Cardiac muscle cell (in vitro differentiated cells and primary cell): ENCODE data around the gene DAZAP1. TPM values are rescaled to one million over a fixed set of nuclear protein-coding genes. Genes with fewer than 3 reads are reported as not detected.

Experiments used
- DNase-seq, 2 donors: peaks; one replicate each; pipeline versions ENCODE4 v3.0.0 to v3.0.0-alpha.2; 2010 to 2017; ENCODE audit warnings: low read depth in 1 of 2, low spot score in 1 of 2
- H3K27ac ChIP-seq: fragments of 200-600 bp; sonication (generic); 2 replicates; pipeline ENCODE4 v1.5.1; 2016
- H3K27me3 ChIP-seq: fragments of 200-600 bp; sonication (generic); 2 replicates; pipeline ENCODE4 v1.6.0; 2016; ENCODE audit warnings: control low read depth
- H3K36me3 ChIP-seq: fragments of 200-600 bp; sonication (generic); 2 replicates; pipeline ENCODE4 v1.5.1; 2016; ENCODE audit warnings: control low read depth
- H3K4me1 ChIP-seq: fragments of 200-600 bp; sonication (generic); 2 replicates; pipeline ENCODE4 v1.8.1; 2017; ENCODE audit warnings: low read depth, mild to moderate bottlenecking, mixed run types
- H3K4me3 ChIP-seq: fragments of 200-600 bp; sonication (generic); 2 replicates; pipeline ENCODE4 v1.5.1; 2016; ENCODE audit warnings: mild to moderate bottlenecking
- H3K9me3 ChIP-seq: fragments of 200-600 bp; sonication (generic); 2 replicates; pipeline ENCODE4 v1.5.1; 2017; ENCODE audit warnings: low read depth, mild to moderate bottlenecking, control low read depth
- CTCF ChIP-seq: IDR thresholded peaks from 2 replicates; pipeline ENCODE4 v1.5.1; 2012; ENCODE audit warnings: low read depth, mild to moderate bottlenecking, low read length
- polyA plus RNA-seq: library from polyadenylated mRNA; unstranded; fragments of >200 nt; fragmentation: Nextera tagmentation; extraction: Ambion mirVana; gene quantifications from 2 replicates; pipeline ENCODE4 v1.2.1, GENCODE V29; 2016
- total RNA-seq: library from RNA; depleted of rRNA; stranded (reverse); fragments of >200 nt; gene quantifications from 2 replicates; pipeline ENCODE4 v1.2.3, GENCODE V29; 2016

The DAZAP1 gene
- total and polyA plus RNA-seq, 2 experiments from 2014 or later, result 43.0 to 112 TPM

GRCh38 chr19:1397838-1398237, 9.5 kb upstream of the DAZAP1 start:
- Histone ChIP-seq H3K4me1 (peaks cover 5% of the 10 kb centered on the region), H3K9me3 (no peaks in the 10 kb centered on the region), H3K27ac (no peak overlapping the region), H3K4me3 (no peak overlapping the region), H3K36me3 (peaks cover 2% of the 10 kb centered on the region), H3K27me3 (no peaks in the 10 kb centered on the region)
- no peak for TF ChIP-seq CTCF
- no peak for DNase-seq

GRCh38 chr19:1399079-1399478, 8.3 kb upstream of the DAZAP1 start:
- DNase-seq, result no peak
- Histone ChIP-seq H3K4me1 (peaks cover 5% of the 10 kb centered on the region), H3K9me3 (no peaks in the 10 kb centered on the region), H3K27ac (no peak overlapping the region), H3K27me3 (no peaks in the 10 kb centered on the region), H3K4me3 (no peak overlapping the region), H3K36me3 (peaks cover 2% of the 10 kb centered on the region)
- TF ChIP-seq CTCF, result no peak

GRCh38 chr19:1399745-1400144, 7.6 kb upstream of the DAZAP1 start:
- H3K9me3 ChIP-seq, result no peaks in the 10 kb centered on the region
- no peaks in the 10 kb centered on the region for H3K27me3 ChIP-seq
- H3K27ac ChIP-seq, result no peak overlapping the region
- H3K36me3 ChIP-seq, result peaks cover 2% of the 10 kb centered on the region
- no peak for DNase-seq
- H3K4me1 ChIP-seq, result peaks cover 5% of the 10 kb centered on the region
- no peak for TF ChIP-seq CTCF
- H3K4me3 ChIP-seq, result no peak overlapping the region

GRCh38 chr19:1400281-1401137, 6.9 kb upstream of the DAZAP1 start:
- Histone ChIP-seq H3K4me1 (peaks cover 5% of the 10 kb centered on the region), H3K27ac (peak overlapping the region; percentile 67), H3K36me3 (peaks cover 2% of the 10 kb centered on the region), H3K4me3 (peak overlapping the region; percentile 86), H3K27me3 (no peaks in the 10 kb centered on the region), H3K9me3 (no peaks in the 10 kb centered on the region)
- no peak for TF ChIP-seq CTCF
- peak; percentile 22 to 80 for DNase-seq

- no peaks in the 10 kb centered on the region for H3K9me3 ChIP-seq
- no peaks in the 10 kb centered on the region for H3K27me3 ChIP-seq
- H3K36me3 ChIP-seq, result peaks cover 2% of the 10 kb centered on the region
- H3K4me3 ChIP-seq, result peak within 1 kb of the TSS; percentile 86
- H3K4me1 ChIP-seq, result peaks cover 5% of the 10 kb centered on the region
- H3K27ac ChIP-seq, result peak within 1 kb of the TSS; percentile 67
- DNase-seq, result peak; percentile 42 to 75
- peak; percentile 23 for TF ChIP-seq CTCF
These were observed 6.1 kb upstream of the DAZAP1 start, which contains the start of gene GAMT for GRCh38 chr19:1401138-1401888. GAMT (minus strand) TSS chr19:1401542; CDS start chr19:1401476, 66 bp downstream.
